Peyer's patch (tissue), 4 donors: ENCODE measurements around the gene C10orf71.

Source experiments
- POLR2A ChIP-seq, 2 donors: fragments of 450-650 bp; IDR thresholded peaks; one replicate each; pipeline ENCODE4 v1.5.1; 2017; ENCODE audit warnings: antibody characterized with exemption in 2 of 2, mild to moderate bottlenecking in 2 of 2, moderate library complexity in 2 of 2
- TF ChIP-seq, protein P1 (sequence below), 6 experiments: fragments of 450-650 bp in 4 of 6; fragments of 200-600 bp in 2 of 6; sonication (generic) in 1 of 6; IDR thresholded peaks; one replicate each; pipeline ENCODE4 v1.5.1; 2017 to 2019; ENCODE audit warnings: antibody characterized with exemption in 6 of 6, mild to moderate bottlenecking in 3 of 6, moderate library complexity in 1 of 6

GRCh38 chr10:49318028-49318427 is 19.1 kb downstream of the C10orf71 start:
- TF ChIP-seq, protein P1, sequence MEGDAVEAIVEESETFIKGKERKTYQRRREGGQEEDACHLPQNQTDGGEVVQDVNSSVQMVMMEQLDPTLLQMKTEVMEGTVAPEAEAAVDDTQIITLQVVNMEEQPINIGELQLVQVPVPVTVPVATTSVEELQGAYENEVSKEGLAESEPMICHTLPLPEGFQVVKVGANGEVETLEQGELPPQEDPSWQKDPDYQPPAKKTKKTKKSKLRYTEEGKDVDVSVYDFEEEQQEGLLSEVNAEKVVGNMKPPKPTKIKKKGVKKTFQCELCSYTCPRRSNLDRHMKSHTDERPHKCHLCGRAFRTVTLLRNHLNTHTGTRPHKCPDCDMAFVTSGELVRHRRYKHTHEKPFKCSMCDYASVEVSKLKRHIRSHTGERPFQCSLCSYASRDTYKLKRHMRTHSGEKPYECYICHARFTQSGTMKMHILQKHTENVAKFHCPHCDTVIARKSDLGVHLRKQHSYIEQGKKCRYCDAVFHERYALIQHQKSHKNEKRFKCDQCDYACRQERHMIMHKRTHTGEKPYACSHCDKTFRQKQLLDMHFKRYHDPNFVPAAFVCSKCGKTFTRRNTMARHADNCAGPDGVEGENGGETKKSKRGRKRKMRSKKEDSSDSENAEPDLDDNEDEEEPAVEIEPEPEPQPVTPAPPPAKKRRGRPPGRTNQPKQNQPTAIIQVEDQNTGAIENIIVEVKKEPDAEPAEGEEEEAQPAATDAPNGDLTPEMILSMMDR (IDR thresholded peaks at IDR 0.05): no peak
- TF ChIP-seq POLR2A (IDR thresholded peaks at IDR 0.05): no peak
